ENCODE data around the gene PLSCR3. TPM values are rescaled to one million over a fixed set of nuclear protein-coding genes. Genes with fewer than 3 reads are reported as not detected.
A peak's percentile ranks its signal among the peaks of the same experiment; 100 is the strongest.

Gene PLSCR3
- total RNA-seq, 1 experiment from 2014 or later = 43.8 TPM

DNA sequence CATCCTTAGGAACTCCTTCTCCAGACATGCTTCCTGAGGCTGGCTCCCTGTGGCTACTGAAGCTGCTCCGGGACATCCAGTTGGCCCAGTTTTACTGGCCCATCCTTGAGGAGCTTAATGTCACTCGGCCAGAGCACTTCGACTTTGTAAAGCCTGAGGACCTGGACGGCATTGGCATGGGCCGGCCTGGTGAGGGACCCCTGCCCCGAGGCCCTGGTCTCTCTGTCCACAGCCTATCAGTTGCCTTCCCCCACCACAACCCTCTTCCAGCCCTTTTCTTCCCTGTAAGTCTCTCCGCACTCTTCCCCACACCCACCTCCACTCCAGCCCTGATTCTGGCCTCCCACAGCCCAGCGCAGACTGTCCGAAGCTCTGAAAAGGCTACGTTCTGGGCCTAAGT lies 11.4 kb downstream of the PLSCR3 start:
- no peak overlapping the region for H3K4me3 ChIP-seq (replicated peaks in 1 of 2; ENCODE audit: low read depth in 1 of 2, low read length in 2 of 2)
- no TSS peak for BruUV-seq (replicated peaks)
- RAD21 ChIA-PET (ENCODE audit: low non-redundant PET in 1 of 2, low total read pairs in 2 of 2, uncharacterized antibody in 2 of 2, unreplicated experiment in 2 of 2) = no interaction called here

DNA sequence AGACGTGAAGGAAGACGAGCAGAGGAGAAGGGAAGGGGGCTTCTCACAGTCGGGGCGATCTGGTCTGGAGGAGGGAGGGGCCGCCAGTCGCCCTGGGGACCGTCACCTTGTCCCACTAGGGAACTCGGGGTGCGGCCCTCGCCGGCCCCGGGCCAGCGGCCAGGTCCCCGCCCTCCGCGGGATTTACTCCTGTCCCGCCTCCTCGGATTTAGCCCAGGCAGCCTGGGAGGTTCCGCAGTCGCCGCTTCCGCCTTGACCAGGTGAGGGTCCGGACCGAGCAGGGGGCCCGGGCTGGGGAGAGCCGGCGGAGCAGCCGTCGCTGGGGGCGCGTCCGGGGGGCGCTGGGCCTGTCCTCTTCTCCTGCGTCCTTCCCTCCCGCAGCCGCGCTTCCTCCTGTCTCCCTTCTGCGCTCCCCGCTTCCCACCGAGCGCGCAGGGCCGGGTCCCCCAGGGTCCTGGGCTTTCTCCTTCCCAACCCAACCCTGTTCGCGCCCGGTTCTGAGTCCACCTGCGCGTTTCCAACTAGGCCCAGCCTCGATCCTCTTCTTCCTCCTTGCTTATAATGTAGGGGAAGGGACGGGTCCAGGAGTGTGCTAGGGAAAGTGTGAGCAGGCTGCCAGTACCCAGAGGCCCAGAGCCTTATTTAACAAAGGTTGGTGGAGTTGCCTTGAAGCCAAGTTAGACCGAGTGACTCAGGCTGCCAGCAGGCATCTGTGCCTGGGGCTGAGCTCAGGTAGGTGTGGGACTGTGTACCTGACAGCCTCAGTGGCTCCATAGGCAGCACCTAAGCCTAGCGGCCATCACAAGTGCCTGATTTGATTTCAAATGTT lies 13.3 kb downstream of the PLSCR3 start, which contains the start of gene TNK1:
TSS of gene TNK1 (plus strand) at position 235 of the 829 bp plus-strand sequence. CDS start 1,838 bp downstream, outside the sequence.
- H3K79me2 ChIP-seq (ENCODE audit: insufficient read depth, low read length) = peaks cover 8% of the 10 kb centered on the region; the same call in 1 of the 2 replicates
- no peaks in the 10 kb centered on the region for H3K27me3 ChIP-seq (ENCODE audit: insufficient read depth, low read length)
- intact Hi-C loops (cut with micrococcal nuclease) = no loop called here
- RAD21 ChIA-PET (ENCODE audit: low non-redundant PET in 1 of 2, low total read pairs in 2 of 2, uncharacterized antibody in 2 of 2, unreplicated experiment in 2 of 2) = no interaction called here
- no TSS peak for BruUV-seq (replicated peaks)
- no peaks in the 10 kb centered on the region for H4K20me1 ChIP-seq (ENCODE audit: insufficient read depth)
- H3K9ac ChIP-seq (ENCODE audit: low read length) = peak within 1 kb of the TSS; percentile 89
- peaks cover 8 to 26% of the 10 kb centered on the region in 2 experiments; a peak in 3 of 4 replicates for H3K4me1 ChIP-seq (ENCODE audit: control insufficient read depth in 1 of 2, insufficient read depth in 2 of 2, low read length in 2 of 2)
- no peak for DNase-seq (ENCODE audit: low read depth, low spot score)
- ATAC-seq = peak; percentile 83
- H3K9me2 ChIP-seq (ENCODE audit: insufficient read depth) = no peaks in the 10 kb centered on the region
- H3K4me2 ChIP-seq (ENCODE audit: low read length) = peak within 1 kb of the TSS; percentile 87
- peak within 1 kb of the TSS; percentile 53 for H3K27ac ChIP-seq (ENCODE audit: low read depth, low read length)
- no peak for TF ChIP-seq ZNF274 (IDR thresholded peaks at IDR 0.05; ENCODE audit: low read depth, low read length)
- peak; percentile 99 for TF ChIP-seq POLR2AphosphoS5 (IDR thresholded peaks at IDR 0.05; ENCODE audit: low read depth, low read length)
- no peak for TF ChIP-seq CEBPB (IDR thresholded peaks at IDR 0.05; ENCODE audit: low read depth)
- TF ChIP-seq, protein P1, sequence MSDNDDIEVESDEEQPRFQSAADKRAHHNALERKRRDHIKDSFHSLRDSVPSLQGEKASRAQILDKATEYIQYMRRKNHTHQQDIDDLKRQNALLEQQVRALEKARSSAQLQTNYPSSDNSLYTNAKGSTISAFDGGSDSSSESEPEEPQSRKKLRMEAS (IDR thresholded peaks at IDR 0.05) = no peak; the same call in 1 of the 2 replicates
- peak; percentile 76 for TF ChIP-seq POLR2A (IDR thresholded peaks at IDR 0.05; ENCODE audit: borderline replicate concordance, extremely low read depth, insufficient read depth, insufficient read length)
- peak; percentile 77 for TF ChIP-seq ZFX (IDR thresholded peaks at IDR 0.05)
- H3K9me3 ChIP-seq (ENCODE audit: control insufficient read depth in 1 of 2, insufficient read depth in 1 of 2, low read depth in 1 of 2, low read length in 2 of 2) = 0 out of 4 replicates have a peak, but pooled peaks cover 0 to 7% of the 10 kb centered on the region in 2 experiments
- H2AFZ ChIP-seq (ENCODE audit: low read depth, low read length, poor library complexity, severe bottlenecking) = peak within 1 kb of the TSS; percentile 95
- POLR2A ChIA-PET = interaction anchor here (0.8 to 2.1 kb wide), 7 partner anchors 13 to 306 kb away, joined by 3 to 6 read pairs (median 3); partner anchors contain the start of genes PLSCR3, TMEM256 and TP53
- H3K36me3 ChIP-seq (ENCODE audit: control insufficient read depth in 1 of 2, insufficient read depth in 2 of 2, low read length in 2 of 2) = peaks cover 0 to 9% of the 10 kb centered on the region in 2 experiments; a peak in 1 of 4 replicates
- H3K4me3 ChIP-seq (replicated peaks in 1 of 2; ENCODE audit: low read depth in 1 of 2, low read length in 2 of 2) = peak within 1 kb of the TSS; percentile 84 to 96
- CTCF ChIA-PET = interaction anchor here (1.0 to 1.9 kb wide), 6 partner anchors 13 to 179 kb away, joined by 3 to 5 read pairs (median 4); partner anchors contain the start of genes PLSCR3 and TMEM256

More for the DNA sequence above, 11.4 kb downstream of the PLSCR3 start:
- H3K9me2 ChIP-seq (ENCODE audit: insufficient read depth) = no peaks in the 10 kb centered on the region
- POLR2A ChIA-PET = interaction anchor here (1.4 kb wide), 1 partner anchor 52 kb away, joined by 4 read pairs; the partner anchor contains the start of gene TMEM102
- H3K79me2 ChIP-seq (ENCODE audit: insufficient read depth, low read length) = peaks cover 8% of the 10 kb centered on the region; the same call in 1 of the 2 replicates
- H3K36me3 ChIP-seq (ENCODE audit: control insufficient read depth in 1 of 2, insufficient read depth in 2 of 2, low read length in 2 of 2) = peaks cover 0 to 9% of the 10 kb centered on the region in 2 experiments; a peak in 2 of 4 replicates
- H2AFZ ChIP-seq (ENCODE audit: low read depth, low read length, poor library complexity, severe bottlenecking) = no peak overlapping the region
- no peak overlapping the region for H3K9ac ChIP-seq (ENCODE audit: low read length)
- CTCF ChIA-PET = no interaction called here
- H3K9me3 ChIP-seq (ENCODE audit: control insufficient read depth in 1 of 2, insufficient read depth in 1 of 2, low read depth in 1 of 2, low read length in 2 of 2) = 0 out of 4 replicates have a peak, but pooled peaks cover 0 to 7% of the 10 kb centered on the region in 2 experiments
- H4K20me1 ChIP-seq (ENCODE audit: insufficient read depth) = no peaks in the 10 kb centered on the region
- ATAC-seq (no peak), DNase-seq (ENCODE audit: low read depth, low spot score) (no peak)
- no peaks in the 10 kb centered on the region for H3K27me3 ChIP-seq (ENCODE audit: insufficient read depth, low read length)
- TF ChIP-seq EZH2 (IDR thresholded peaks at IDR 0.05) (no peak), EZH2phosphoT487 (IDR thresholded peaks at IDR 0.05; ENCODE audit: borderline replicate concordance) (no peak), FOSL1 (IDR thresholded peaks at IDR 0.05; ENCODE audit: low read depth) (no peak)
- no peak overlapping the region for H3K27ac ChIP-seq (ENCODE audit: low read depth, low read length)
- intact Hi-C loops (cut with micrococcal nuclease) = no loop called here
- no peak overlapping the region for H3K4me2 ChIP-seq (ENCODE audit: low read length)
- peaks cover 8 to 26% of the 10 kb centered on the region in 2 experiments; a peak in 3 of 4 replicates for H3K4me1 ChIP-seq (ENCODE audit: control insufficient read depth in 1 of 2, insufficient read depth in 2 of 2, low read length in 2 of 2)
